K562 (cell line): Measurements from ENCODE around the gene CEP131. TPM values are rescaled to one million over a fixed set of nuclear protein-coding genes. Genes with fewer than 3 reads are reported as not detected.
A peak's percentile ranks its signal among the peaks of the same experiment; 100 is the strongest.

ENCODE experiments used
- ATAC-seq: fragments of 200-7000 bp; cut with Tn5 transposase; 3 replicates; pipeline ENCODE4 v1.9.1; 2020; ENCODE audit warnings: moderate library complexity
- BruUV-seq: library from RNA; stranded (reverse); fragments of 400-500 nt; replicated peaks from 2 replicates; lab custom pipeline; 2021; lab: Mats Ljungman, UMichigan
- CTCF ChIA-PET: fragments of 300-600 bp; formaldehyde crosslinking; extraction: SDS; loops from one replicate; lab custom pipeline; 2021; ENCODE audit warnings: low intra/inter-chr PET ratio; lab: Yijun Ruan, JAX
- POLR2A ChIA-PET: fragments of 300-600, 350-650 bp; sonication (Branson Sonifier 250); formaldehyde crosslinking; extraction: SDS; loops from one replicate; lab custom pipeline; 2021; ENCODE audit warnings: antibody characterized with exemption, inconsistent platforms; lab: Yijun Ruan, JAX
- DNase-seq, 4 experiments: peaks; one replicate each; pipeline versions ENCODE4 v3.0.0 to v3.0.0-alpha.2; 2011 to 2018; ENCODE audit warnings: low spot score in 3 of 4, mixed read lengths in 3 of 4; ENCODE audit errors: extremely low read depth in 1 of 4
- FAIRE-seq: peaks from 2 replicates; lab custom pipeline; 2011; peaks lifted over from hg19 to GRCh38; lab: Jason Lieb, UNC
- H2AFZ ChIP-seq: 2 replicates; pipeline ENCODE4 v1.6.0; 2011; ENCODE audit warnings: low read depth, low read length, control low read depth, inconsistent platforms
- H3K27ac ChIP-seq: fragments of 200-600 bp; 3 replicates; pipeline ENCODE4 v1.8.0; 2011; ENCODE audit warnings: low read depth, mild to moderate bottlenecking, control low read depth, inconsistent platforms, low read length, moderate library complexity, mixed read lengths; ENCODE audit errors: extremely low read depth
- H3K27me3 ChIP-seq, 2 experiments: fragments of 300-600 bp in 1 of 2; 2 replicates in 1 of 2; 3 replicates in 1 of 2; pipeline versions ENCODE4 v1.6.0 to v1.8.0; 2011; ENCODE audit warnings: inconsistent platforms in 2 of 2, low read length in 2 of 2, mild to moderate bottlenecking in 1 of 2, mixed read lengths in 1 of 2, moderate library complexity in 1 of 2; ENCODE audit not compliant: control insufficient read depth in 2 of 2, insufficient read depth in 2 of 2
- H3K36me3 ChIP-seq: fragments of 300-600 bp; 3 replicates; pipeline ENCODE4 v1.8.0; 2011; ENCODE audit warnings: mild to moderate bottlenecking, low read length, inconsistent platforms; ENCODE audit not compliant: control insufficient read depth, insufficient read depth
- H3K4me1 ChIP-seq, 2 experiments: fragments of 200-600 bp in 1 of 2; replicated peaks in 1 of 2; 2 replicates in 1 of 2; 3 replicates in 1 of 2; pipeline versions ENCODE4 v1.5.1 to v1.8.0; 2011; ENCODE audit warnings: inconsistent platforms in 2 of 2, low read length in 2 of 2, mild to moderate bottlenecking in 1 of 2, mixed read lengths in 1 of 2, moderate library complexity in 1 of 2; ENCODE audit not compliant: control insufficient read depth in 2 of 2, insufficient read depth in 2 of 2
- H3K4me2 ChIP-seq: 2 replicates; pipeline ENCODE4 v1.6.1; 2011; ENCODE audit warnings: low read length, control low read depth, inconsistent platforms, mixed read lengths; ENCODE audit not compliant: insufficient read depth
- H3K4me3 ChIP-seq: fragments of 200-600 bp; sonication (generic), shearing (Covaris generic); 2 replicates; pipeline ENCODE4 v1.5.1; 2016; ENCODE audit warnings: control low read depth, inconsistent platforms
- H3K79me2 ChIP-seq: fragments of 200-600 bp; 3 replicates; pipeline ENCODE4 v1.8.0; 2011; ENCODE audit warnings: low read length, inconsistent platforms; ENCODE audit not compliant: control insufficient read depth, insufficient read depth
- H3K9ac ChIP-seq, 2 experiments: 2 replicates each; pipeline versions ENCODE4 v1.6.0 to v1.6.1; 2011; ENCODE audit warnings: low read depth in 2 of 2, low read length in 2 of 2, control low read depth in 1 of 2, inconsistent platforms in 1 of 2, mild to moderate bottlenecking in 1 of 2, mixed read lengths in 1 of 2; ENCODE audit not compliant: insufficient read depth in 1 of 2
- H3K9me1 ChIP-seq: one replicate; pipeline ENCODE4 v1.6.0; 2011; ENCODE audit warnings: inconsistent platforms, mild to moderate bottlenecking, low read length, moderate library complexity; ENCODE audit not compliant: control insufficient read depth, insufficient read depth
- H3K9me3 ChIP-seq: replicated peaks from 2 replicates; pipeline ENCODE4 v1.5.1; 2011; ENCODE audit warnings: low read depth, low read length, inconsistent platforms; ENCODE audit not compliant: control insufficient read depth, insufficient read depth
- H4K20me1 ChIP-seq: replicated peaks from 2 replicates; pipeline ENCODE4 v1.6.1; 2011; ENCODE audit warnings: low read length, inconsistent platforms, mixed read lengths; ENCODE audit not compliant: control insufficient read depth, insufficient read depth
- RBFOX2 ChIP-seq: fragments of 200-400 bp; formaldehyde crosslinking; IDR thresholded peaks from 2 replicates; pipeline ENCODE4 v1.6.1; 2017; ENCODE audit warnings: low read depth, mild to moderate bottlenecking, low read length, moderate library complexity
- ZC3H4 ChIP-seq: sonication (generic); formaldehyde crosslinking; IDR thresholded peaks from 2 replicates; pipeline ENCODE4 v1.9.0; 2021; ENCODE audit warnings: missing genetic modification reagents, borderline replicate concordance
- ZNF586 ChIP-seq: fragments of 450-650 bp; formaldehyde crosslinking; conservative IDR thresholded peaks from 2 replicates; pipeline ENCODE4 v1.4.0; 2020; ENCODE audit warnings: mild to moderate bottlenecking, moderate library complexity
- WGBS: fragments of 100-300 bp; shearing (Covaris generic); methylation state at CpG from one replicate; pipeline ENCODE4 v1.1.6; 2016; ENCODE audit warnings: low coverage, mixed read lengths; ENCODE audit not compliant: insufficient coverage; ENCODE audit errors: missing lambda C conversion rate; 5-methylcytosine and 5-hydroxymethylcytosine counted together
- in situ Hi-C: fragments of 300-500 bp; cut with MboI; formaldehyde crosslinking; loops from 4 replicates; pipeline ENCODE4 v1.15.0; 2018; ENCODE audit warnings: inconsistent platforms, mixed read lengths
- intact Hi-C: fragments of 100-400 bp; cut with micrococcal nuclease; formaldehyde crosslinking; loops from 2 replicates; pipeline ENCODE4 v1.14.2; 2022
- polyA plus RNA-seq, 8 experiments: library from polyadenylated mRNA; depleted of rRNA in 4 of 8; stranded (reverse) in 5 of 8; unstranded in 3 of 8; fragments of >200 nt; fragmentation: Nextera tagmentation in 2 of 8; fragmentation: Illumina TruSeq in 1 of 8; extraction: Ambion mirVana in 2 of 8; extraction: Trizol in 1 of 8; gene quantifications; 2 replicates each; pipeline versions ENCODE4 v1.2.1 to v1.2.3, GENCODE V29; 2011 to 2014; ENCODE audit warnings: inconsistent platforms in 1 of 8, missing spikeins in 1 of 8
- total RNA-seq, 7 experiments: library from RNA; depleted of rRNA in 6 of 7; stranded (reverse); fragments of >200 nt in 6 of 7; fragmentation: Illumina TruSeq in 2 of 7; extraction: Trizol in 2 of 7; gene quantifications; 2 replicates each; pipeline versions ENCODE4 v1.2.1 to v1.2.3, GENCODE V29; 2011 to 2021; ENCODE audit warnings: low replicate concordance in 1 of 7
- TF ChIP-seq, protein P1 (sequence below), 2 experiments: fragments of 450-650 bp; formaldehyde crosslinking in 1 of 2; IDR thresholded peaks; 2 replicates each; pipeline versions ENCODE4 v1.4.0 to v1.6.1; 2014 to 2020; ENCODE audit warnings: mild to moderate bottlenecking in 2 of 2, borderline replicate concordance in 1 of 2, low read depth in 1 of 2

CEP131 gene
- total and polyA plus RNA-seq, 9 of the 15 experiments (the other 6 are each of a cell fraction or from before 2014, with no cell fraction given), result 0.24 to 21.2 (median 2.3) TPM

DNA sequence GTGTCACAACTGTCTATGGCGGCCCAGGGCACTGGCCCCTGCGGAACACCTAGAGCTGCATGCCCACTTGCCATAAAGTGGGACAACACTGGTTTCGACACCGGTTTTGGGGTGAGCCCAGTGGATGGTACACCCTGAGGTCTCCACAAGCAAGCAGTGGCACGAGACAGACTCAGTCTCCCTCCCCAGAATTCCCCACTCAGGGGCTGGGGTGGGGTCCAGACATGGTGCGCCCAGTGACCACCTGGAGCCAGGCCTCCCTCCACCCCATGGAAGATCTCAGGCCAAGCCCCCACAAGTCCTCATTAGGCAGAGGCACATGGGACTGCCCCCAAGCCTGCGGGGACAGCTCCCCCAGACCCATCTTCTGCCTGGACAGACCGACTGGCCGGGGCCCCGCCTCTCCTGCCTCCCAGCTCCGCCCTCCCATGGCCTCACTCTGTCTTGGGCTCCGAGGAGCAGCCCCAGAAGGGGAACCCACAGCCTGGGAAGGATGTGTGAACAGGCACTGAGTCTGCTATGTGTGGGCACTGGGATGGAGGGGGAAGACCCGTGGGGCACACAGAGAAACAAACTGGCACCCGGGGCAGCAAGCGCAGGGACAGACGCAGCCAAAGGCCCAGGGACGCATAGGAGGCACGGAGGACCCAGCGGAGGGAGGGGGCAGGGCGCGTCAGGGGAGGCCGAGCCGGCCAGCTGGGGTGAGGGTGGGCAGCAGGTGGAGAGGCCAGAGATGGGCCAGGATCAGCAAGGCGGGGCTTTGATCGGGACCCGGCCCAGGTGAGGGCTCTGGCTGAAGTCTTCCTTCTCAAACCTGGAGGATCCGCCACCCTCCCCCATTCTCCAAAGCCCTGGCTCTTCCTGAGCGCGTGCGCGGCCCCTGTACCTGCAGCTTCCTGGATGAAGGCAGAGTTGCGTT lies 13.3 kb upstream of the CEP131 start:
- FAIRE-seq, result no peak
- no TSS peak for BruUV-seq
- DNase-seq, result no peak
- Histone ChIP-seq H3K9ac (peak overlapping the region in 1 of 2 experiments; percentile 66; a peak in 2 of 4 replicates), H3K9me1 (peaks cover 9% of the 10 kb centered on the region), H3K4me1 (peaks cover 29 to 93% of the 10 kb centered on the region in 2 experiments), H3K36me3 (peaks cover 17% of the 10 kb centered on the region; the same call in 1 of the 3 replicates), H3K79me2 (peaks cover 29% of the 10 kb centered on the region), H3K9me3 (no peaks in the 10 kb centered on the region), H2AFZ (no peak overlapping the region), H3K27me3 (no peaks in the 10 kb centered on the region), H3K4me2 (no peak overlapping the region), H3K4me3 (no peak overlapping the region), H3K27ac (no peak overlapping the region), H4K20me1 (peaks cover 32% of the 10 kb centered on the region)
- no peak for ATAC-seq
- intact Hi-C loops (loop anchor here (10.0 kb wide), 1 partner anchor 221 kb away; no protein-coding TSS in a partner anchor), in situ Hi-C loops (loop anchor here (25.0 kb wide), 1 partner anchor 99 kb away; no protein-coding TSS in a partner anchor)
- WGBS, result 82% methylated on average over 25 of the region's 32 CpGs
- CTCF ChIA-PET, result no interaction called here
- POLR2A ChIA-PET, result interaction anchor here (0.6 kb wide), 1 partner anchor 264 kb away, joined by 3 read pairs; no protein-coding TSS in a partner anchor
- TF ChIP-seq RBFOX2, result 0 out of 2 replicates have a peak, but pooled peaks have one; percentile 26
- TF ChIP-seq, protein P1, sequence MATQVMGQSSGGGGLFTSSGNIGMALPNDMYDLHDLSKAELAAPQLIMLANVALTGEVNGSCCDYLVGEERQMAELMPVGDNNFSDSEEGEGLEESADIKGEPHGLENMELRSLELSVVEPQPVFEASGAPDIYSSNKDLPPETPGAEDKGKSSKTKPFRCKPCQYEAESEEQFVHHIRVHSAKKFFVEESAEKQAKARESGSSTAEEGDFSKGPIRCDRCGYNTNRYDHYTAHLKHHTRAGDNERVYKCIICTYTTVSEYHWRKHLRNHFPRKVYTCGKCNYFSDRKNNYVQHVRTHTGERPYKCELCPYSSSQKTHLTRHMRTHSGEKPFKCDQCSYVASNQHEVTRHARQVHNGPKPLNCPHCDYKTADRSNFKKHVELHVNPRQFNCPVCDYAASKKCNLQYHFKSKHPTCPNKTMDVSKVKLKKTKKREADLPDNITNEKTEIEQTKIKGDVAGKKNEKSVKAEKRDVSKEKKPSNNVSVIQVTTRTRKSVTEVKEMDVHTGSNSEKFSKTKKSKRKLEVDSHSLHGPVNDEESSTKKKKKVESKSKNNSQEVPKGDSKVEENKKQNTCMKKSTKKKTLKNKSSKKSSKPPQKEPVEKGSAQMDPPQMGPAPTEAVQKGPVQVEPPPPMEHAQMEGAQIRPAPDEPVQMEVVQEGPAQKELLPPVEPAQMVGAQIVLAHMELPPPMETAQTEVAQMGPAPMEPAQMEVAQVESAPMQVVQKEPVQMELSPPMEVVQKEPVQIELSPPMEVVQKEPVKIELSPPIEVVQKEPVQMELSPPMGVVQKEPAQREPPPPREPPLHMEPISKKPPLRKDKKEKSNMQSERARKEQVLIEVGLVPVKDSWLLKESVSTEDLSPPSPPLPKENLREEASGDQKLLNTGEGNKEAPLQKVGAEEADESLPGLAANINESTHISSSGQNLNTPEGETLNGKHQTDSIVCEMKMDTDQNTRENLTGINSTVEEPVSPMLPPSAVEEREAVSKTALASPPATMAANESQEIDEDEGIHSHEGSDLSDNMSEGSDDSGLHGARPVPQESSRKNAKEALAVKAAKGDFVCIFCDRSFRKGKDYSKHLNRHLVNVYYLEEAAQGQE (IDR thresholded peaks at IDR 0.05; ENCODE audit: borderline replicate concordance), result no peak
- TF ChIP-seq, protein P1 (CRISPR knock-in tag; IDR thresholded peaks at IDR 0.05; ENCODE audit: low read depth), result no peak
- TF ChIP-seq ZNF586 (CRISPR knock-in tag), result no peak
- 0 out of 2 replicates have a peak, but pooled peaks have one; percentile 57 for TF ChIP-seq ZC3H4
- TF ChIP-seq, all 486 proteins: peak for 2
